Measurements from ENCODE around the gene PLXNC1.

PLXNC1 gene

GRCh38 chr12:94239332-94239993 lies 91.1 kb downstream of the PLXNC1 start:
- no peak for DNase-seq (ENCODE audit: low read depth in 2 of 2)

- no peak for DNase-seq (ENCODE audit: low read depth in 2 of 2)
These were observed 91.8 kb downstream of the PLXNC1 start for GRCh38 chr12:94240171-94240570.

GRCh38 chr12:94242901-94243300 lies 94.5 kb downstream of the PLXNC1 start:
- DNase-seq (ENCODE audit: low read depth in 2 of 2), result no peak

- no peak for DNase-seq (ENCODE audit: low read depth in 2 of 2)
These were observed 96.1 kb downstream of the PLXNC1 start for GRCh38 chr12:94244165-94245133.

- no peak for DNase-seq (ENCODE audit: low read depth in 2 of 2)
These were observed 97.4 kb downstream of the PLXNC1 start for GRCh38 chr12:94245631-94246383.

GRCh38 chr12:94247246-94247645 lies 98.9 kb downstream of the PLXNC1 start:
- DNase-seq (ENCODE audit: low read depth in 2 of 2), result no peak

GRCh38 chr12:94248582-94248981 lies 100.2 kb downstream of the PLXNC1 start:
- DNase-seq (ENCODE audit: low read depth in 2 of 2), result no peak

GRCh38 chr12:94250130-94250529 lies 101.8 kb downstream of the PLXNC1 start:
- no peak for DNase-seq (ENCODE audit: low read depth in 2 of 2)

- DNase-seq (ENCODE audit: low read depth in 2 of 2), result no peak
These were observed 105.9 kb downstream of the PLXNC1 start for GRCh38 chr12:94254270-94254669.

GRCh38 chr12:94255006-94255405 lies 106.6 kb downstream of the PLXNC1 start:
- no peak for DNase-seq (ENCODE audit: low read depth in 2 of 2)

- DNase-seq (ENCODE audit: low read depth in 2 of 2), result no peak
These were observed 107.1 kb downstream of the PLXNC1 start for GRCh38 chr12:94255428-94255827.

GRCh38 chr12:94258593-94258992 lies 110.2 kb downstream of the PLXNC1 start:
- no peak for DNase-seq (ENCODE audit: low read depth in 2 of 2)

GRCh38 chr12:94260017-94260416 lies 111.6 kb downstream of the PLXNC1 start:
- no peak for DNase-seq (ENCODE audit: low read depth in 2 of 2)

- DNase-seq (ENCODE audit: low read depth in 2 of 2), result no peak
These were observed 112.3 kb downstream of the PLXNC1 start for GRCh38 chr12:94260717-94261116.

- no peak for DNase-seq (ENCODE audit: low read depth in 2 of 2)
These were observed 112.7 kb downstream of the PLXNC1 start for GRCh38 chr12:94261119-94261518.

GRCh38 chr12:94261786-94262185 lies 113.4 kb downstream of the PLXNC1 start:
- DNase-seq (ENCODE audit: low read depth in 2 of 2), result no peak

- DNase-seq (ENCODE audit: low read depth in 2 of 2), result peak; percentile 82 to 85
These were observed 114.0 kb downstream of the PLXNC1 start for GRCh38 chr12:94262228-94263010.

- DNase-seq (ENCODE audit: low read depth in 2 of 2), result no peak
These were observed 114.8 kb downstream of the PLXNC1 start for GRCh38 chr12:94263011-94263811.

GRCh38 chr12:94263905-94264561 lies 115.7 kb downstream of the PLXNC1 start:
- peak; percentile 71 to 72 for DNase-seq (ENCODE audit: low read depth in 2 of 2)

All from fibroblast of skin of left biceps (primary cell).